Neuronal stem cell (in vitro differentiated cells): ENCODE data around the gene LDAF1.

ENCODE experiments used
- DNase-seq: peaks from one replicate; pipeline ENCODE4 v3.0.0-alpha.2; 2013; ENCODE audit warnings: low spot score
- H2AFZ ChIP-seq: one replicate; pipeline ENCODE4 v1.6.1; 2013; ENCODE audit warnings: mild to moderate bottlenecking, low read length, inconsistent platforms
- H2AK5ac ChIP-seq: 2 replicates; pipeline ENCODE4 v1.6.1; 2013; ENCODE audit warnings: low read depth, mild to moderate bottlenecking, inconsistent platforms, low read length, moderate library complexity, mixed read lengths
- H2BK120ac ChIP-seq: 2 replicates; pipeline ENCODE4 v1.6.1; 2013; ENCODE audit warnings: low read depth, mild to moderate bottlenecking, inconsistent platforms, low read length, moderate library complexity, mixed read lengths
- H2BK12ac ChIP-seq: one replicate; pipeline ENCODE4 v1.6.1; 2013; ENCODE audit warnings: low read length, inconsistent platforms
- H2BK15ac ChIP-seq: 2 replicates; pipeline ENCODE4 v1.6.1; 2013; ENCODE audit warnings: mild to moderate bottlenecking, low read length, inconsistent platforms, mixed read lengths
- H2BK5ac ChIP-seq: one replicate; pipeline ENCODE4 v1.6.1; 2013; ENCODE audit warnings: inconsistent platforms, mild to moderate bottlenecking, low read length, moderate library complexity
- H3K14ac ChIP-seq: one replicate; pipeline ENCODE4 v1.6.1; 2013; ENCODE audit warnings: low read length, inconsistent platforms
- H3K18ac ChIP-seq: 2 replicates; pipeline ENCODE4 v1.6.1; 2013; ENCODE audit warnings: low read length, inconsistent platforms
- H3K23ac ChIP-seq: 2 replicates; pipeline ENCODE4 v1.6.1; 2013; ENCODE audit warnings: low read depth, mild to moderate bottlenecking, mixed read lengths, low read length, inconsistent platforms; ENCODE audit not compliant: poor library complexity
- H3K27ac ChIP-seq: replicated peaks from 3 replicates; pipeline ENCODE4 v1.5.1; 2013; ENCODE audit warnings: low read length, inconsistent platforms
- H3K27me3 ChIP-seq, 3 experiments: 2 replicates each; pipeline ENCODE4 v1.6.1; 2013; ENCODE audit warnings: low read length in 3 of 3, mild to moderate bottlenecking in 2 of 3, inconsistent platforms in 1 of 3, low read depth in 1 of 3, mixed read lengths in 1 of 3, moderate library complexity in 1 of 3; ENCODE audit not compliant: control insufficient read depth in 3 of 3, insufficient read depth in 3 of 3
- H3K36me3 ChIP-seq, 2 donors: replicated peaks in 1 of 2; 2 replicates each; pipeline ENCODE4 v1.6.1; 2013; ENCODE audit warnings: low read length in 2 of 2; ENCODE audit not compliant: control insufficient read depth in 2 of 2, insufficient read depth in 2 of 2
- H3K4ac ChIP-seq: 2 replicates; pipeline ENCODE4 v1.6.1; 2013; ENCODE audit warnings: inconsistent platforms, mild to moderate bottlenecking, low read length, moderate library complexity
- H3K4me1 ChIP-seq, 2 donors: 1 replicate in 1 of 2; 2 replicates in 1 of 2; pipeline ENCODE4 v1.6.1; 2013; ENCODE audit warnings: low read length in 2 of 2, low read depth in 1 of 2; ENCODE audit not compliant: control insufficient read depth in 2 of 2, insufficient read depth in 1 of 2
- H3K4me2 ChIP-seq: one replicate; pipeline ENCODE4 v1.6.1; 2013; ENCODE audit warnings: mild to moderate bottlenecking, low read length, inconsistent platforms; ENCODE audit not compliant: insufficient read depth, poor library complexity, severe bottlenecking
- H3K4me3 ChIP-seq, 2 donors: 2 replicates each; pipeline ENCODE4 v1.5.1; 2013; ENCODE audit warnings: low read length in 2 of 2, mild to moderate bottlenecking in 2 of 2, inconsistent platforms in 1 of 2, moderate library complexity in 1 of 2
- H3K79me1 ChIP-seq: one replicate; pipeline ENCODE4 v1.6.1; 2013; ENCODE audit warnings: low read depth, mild to moderate bottlenecking, inconsistent platforms, low read length, moderate library complexity
- H3K9ac ChIP-seq: one replicate; pipeline ENCODE4 v1.6.1; 2013; ENCODE audit warnings: mild to moderate bottlenecking, low read depth, low read length, inconsistent platforms; ENCODE audit not compliant: poor library complexity
- H3K9me3 ChIP-seq, 2 donors: replicated peaks in 1 of 2; 2 replicates each; pipeline versions ENCODE3 to v1.6.1; 2013; ENCODE audit warnings: low read length in 2 of 2, mild to moderate bottlenecking in 2 of 2, inconsistent platforms in 1 of 2, low read depth in 1 of 2, mixed read lengths in 1 of 2, moderate library complexity in 1 of 2; ENCODE audit not compliant: control insufficient read depth in 2 of 2, insufficient read depth in 1 of 2
- H4K8ac ChIP-seq: one replicate; pipeline ENCODE4 v1.6.1; 2013; ENCODE audit warnings: low read depth, mild to moderate bottlenecking, inconsistent platforms, low read length, moderate library complexity
- H4K91ac ChIP-seq: one replicate; pipeline ENCODE4 v1.6.1; 2013; ENCODE audit warnings: low read length, low read depth, mild to moderate bottlenecking, inconsistent platforms; ENCODE audit not compliant: poor library complexity
- WGBS, 2 donors: extraction: QIAGEN DNeasy Blood & Tissue Kit; methylation state at CpG; one replicate each; pipeline ENCODE4 v1.1.7; 2013; ENCODE audit warnings: missing lambda C conversion rate in 2 of 2, mixed read lengths in 1 of 2; ENCODE audit not compliant: insufficient read length in 2 of 2, insufficient replicate concordance in 1 of 2; ENCODE audit errors: extremely low coverage in 2 of 2; 5-methylcytosine and 5-hydroxymethylcytosine counted together

LDAF1 gene

DNA sequence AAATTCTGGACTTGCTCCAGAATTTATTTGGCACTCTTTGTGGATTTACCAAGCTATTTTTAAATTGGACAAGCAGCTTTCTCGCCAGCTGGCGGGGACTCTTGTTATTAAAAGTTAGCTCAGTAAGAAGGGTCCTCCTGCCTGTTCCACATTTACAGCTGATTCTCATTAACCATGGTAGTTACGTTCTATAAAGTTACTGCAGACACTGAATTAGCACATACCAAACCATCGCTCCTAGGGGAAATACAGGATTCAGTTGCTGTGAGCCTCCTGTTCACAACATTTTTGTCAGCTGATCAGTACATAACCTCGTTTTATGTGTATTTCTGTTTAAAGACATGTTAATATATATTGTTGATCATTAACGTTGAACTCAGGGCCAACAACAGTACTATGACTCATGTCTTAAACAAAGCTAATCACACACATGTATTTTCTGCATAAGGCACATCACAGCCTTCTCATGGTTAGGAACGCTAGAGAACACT, 4.2 kb downstream of the LDAF1 start:
- WGBS, 2 donors, result no CpG with 5 or more reads among the region's 7 CpGs
- H3K4me2 ChIP-seq, result no peak overlapping the region
- H2BK15ac ChIP-seq, result no peak overlapping the region
- DNase-seq, result no peak
- H3K9ac ChIP-seq, result no peak overlapping the region
- no peak overlapping the region for H2BK12ac ChIP-seq
- no peak overlapping the region for H3K4ac ChIP-seq
- H3K14ac ChIP-seq, result no peak overlapping the region
- H2AFZ ChIP-seq, result no peak overlapping the region
- no peak overlapping the region for H3K4me3 ChIP-seq
- H2BK120ac ChIP-seq, result no peak overlapping the region
- no peaks in the 10 kb centered on the region for H3K27me3 ChIP-seq
- no peak overlapping the region for H2BK5ac ChIP-seq
- H4K8ac ChIP-seq, result no peak overlapping the region
- H3K79me1 ChIP-seq, result no peaks in the 10 kb centered on the region
- H3K36me3 ChIP-seq, result peaks cover 8 to 57% of the 10 kb centered on the region in 2 donors
- peaks cover 2 to 6% of the 10 kb centered on the region in 2 donors for H3K4me1 ChIP-seq
- H3K23ac ChIP-seq, result no peak overlapping the region
- no peak overlapping the region for H2AK5ac ChIP-seq
- no peak overlapping the region for H3K18ac ChIP-seq
- no peaks in the 10 kb centered on the region for H3K9me3 ChIP-seq
- no peak overlapping the region for H3K27ac ChIP-seq
- no peak overlapping the region for H4K91ac ChIP-seq

DNA sequence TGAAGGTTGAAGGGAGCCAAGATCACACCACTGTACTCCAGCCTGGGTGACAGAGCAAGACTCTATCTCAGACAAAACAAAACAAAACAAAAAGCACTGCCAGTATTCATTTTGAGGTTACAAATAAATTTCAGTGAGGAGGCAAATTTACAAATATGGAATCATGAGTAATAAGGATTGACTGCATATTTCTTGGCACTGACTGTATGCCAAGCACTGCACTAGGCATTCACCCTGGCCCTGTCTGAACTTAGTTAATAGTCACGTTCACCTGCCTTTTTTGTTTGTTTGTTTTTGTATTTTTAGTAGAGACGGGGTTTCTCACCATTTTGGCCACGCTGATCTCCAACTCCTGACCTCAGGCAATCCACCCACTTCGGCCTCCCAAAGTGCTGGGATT, 5.1 kb downstream of the LDAF1 start:
- no peak overlapping the region for H4K91ac ChIP-seq
- H3K14ac ChIP-seq, result no peak overlapping the region
- H3K27me3 ChIP-seq, result no peaks in the 10 kb centered on the region
- no peak overlapping the region for H2BK5ac ChIP-seq
- H3K4me3 ChIP-seq, result no peak overlapping the region
- H3K9me3 ChIP-seq, result no peaks in the 10 kb centered on the region
- WGBS, 2 donors, result no CpG with 5 or more reads among the region's 4 CpGs
- peaks cover 2 to 3% of the 10 kb centered on the region in 2 donors for H3K4me1 ChIP-seq
- H2BK120ac ChIP-seq, result no peak overlapping the region
- no peak overlapping the region for H3K23ac ChIP-seq
- no peak for DNase-seq
- H3K36me3 ChIP-seq, result peaks cover 8 to 57% of the 10 kb centered on the region in 2 donors
- no peak overlapping the region for H2AK5ac ChIP-seq
- no peak overlapping the region for H2BK12ac ChIP-seq
- no peak overlapping the region for H3K27ac ChIP-seq
- H4K8ac ChIP-seq, result no peak overlapping the region
- no peak overlapping the region for H3K18ac ChIP-seq
- no peak overlapping the region for H3K9ac ChIP-seq
- no peak overlapping the region for H2BK15ac ChIP-seq
- H3K79me1 ChIP-seq, result no peaks in the 10 kb centered on the region
- no peak overlapping the region for H2AFZ ChIP-seq
- H3K4ac ChIP-seq, result no peak overlapping the region
- H3K4me2 ChIP-seq, result no peak overlapping the region

DNA sequence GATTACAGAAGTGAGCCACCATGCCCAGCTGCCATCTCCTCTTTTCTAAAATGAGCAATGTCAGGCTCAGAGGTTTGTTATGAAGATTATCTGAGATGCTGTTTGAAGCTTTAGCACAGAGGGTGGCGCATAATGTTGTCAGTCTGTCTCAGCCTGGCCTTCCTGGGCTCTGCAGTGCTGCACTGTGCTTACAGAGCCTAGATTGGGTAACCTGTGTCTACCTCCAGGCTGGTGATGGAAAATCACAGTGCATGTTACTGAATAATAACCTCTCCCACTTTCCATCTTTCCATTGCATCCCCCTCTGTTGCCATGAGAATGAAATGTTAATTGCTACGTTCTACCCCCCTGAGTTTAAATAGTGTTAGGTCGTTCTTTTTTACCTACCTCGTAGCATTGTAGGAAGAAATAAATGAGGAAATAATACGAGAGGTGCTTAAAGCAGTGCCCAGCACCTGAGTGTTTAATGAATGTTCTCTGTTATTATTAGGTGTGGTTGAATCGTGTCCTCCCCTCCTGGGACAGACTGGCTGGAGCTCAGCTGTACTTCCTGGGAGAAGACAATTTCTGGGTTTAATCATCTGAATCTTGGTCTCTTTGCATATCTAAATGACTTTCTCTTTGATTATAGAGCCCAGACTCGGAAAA, 6.2 kb downstream of the LDAF1 start:
- Histone ChIP-seq H3K23ac (no peak overlapping the region), H3K9ac (no peak overlapping the region), H3K27ac (no peak overlapping the region), H2BK15ac (no peak overlapping the region), H3K79me1 (no peaks in the 10 kb centered on the region), H2AK5ac (no peak overlapping the region), H3K4ac (no peak overlapping the region), H2BK5ac (no peak overlapping the region), H2AFZ (no peak overlapping the region), H3K14ac (no peak overlapping the region), H2BK12ac (no peak overlapping the region), H3K36me3 (peaks cover 8 to 60% of the 10 kb centered on the region in 2 donors), H3K18ac (no peak overlapping the region), H3K9me3 (no peaks in the 10 kb centered on the region), H4K91ac (no peak overlapping the region), H4K8ac (no peak overlapping the region), H3K4me1 (peaks cover under 1 to 2% of the 10 kb centered on the region in 2 donors), H3K4me2 (no peak overlapping the region), H3K27me3 (no peaks in the 10 kb centered on the region), H2BK120ac (no peak overlapping the region), H3K4me3 (no peak overlapping the region)
- WGBS, 2 donors, result no CpG with 5 or more reads among the region's 7 CpGs
- DNase-seq, result no peak

DNA sequence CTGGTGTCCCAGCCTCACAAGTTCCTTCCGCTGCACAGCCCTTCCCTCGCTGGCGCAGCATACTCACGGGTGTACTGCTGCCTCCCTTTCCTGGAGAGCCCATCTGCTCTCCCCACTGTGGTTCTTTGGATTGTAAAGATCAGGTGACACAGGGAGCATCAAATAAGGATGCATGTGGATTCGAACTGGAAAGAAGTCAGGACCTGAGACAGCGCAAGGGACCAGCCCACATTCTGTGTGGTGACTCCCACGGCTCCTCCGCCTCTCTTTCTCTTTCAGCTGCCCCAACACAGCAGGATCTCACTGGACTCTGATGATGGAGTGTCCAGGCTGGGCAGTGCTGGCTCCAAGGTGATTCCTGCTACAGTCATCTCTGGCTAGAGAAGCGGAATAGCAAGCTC, 8.1 kb downstream of the LDAF1 start:
- Histone ChIP-seq H3K79me1 (no peaks in the 10 kb centered on the region), H3K4me1 (no peaks in the 10 kb centered on the region), H3K18ac (no peak overlapping the region), H4K91ac (no peak overlapping the region), H3K27ac (no peak overlapping the region), H2BK120ac (no peak overlapping the region), H3K9ac (no peak overlapping the region), H3K14ac (no peak overlapping the region), H3K4me2 (no peak overlapping the region), H2BK5ac (no peak overlapping the region), H3K36me3 (peaks cover 10 to 64% of the 10 kb centered on the region in 2 donors), H3K27me3 (no peaks in the 10 kb centered on the region), H3K4ac (no peak overlapping the region), H2AFZ (no peak overlapping the region), H3K9me3 (no peaks in the 10 kb centered on the region), H3K23ac (no peak overlapping the region), H2BK15ac (no peak overlapping the region), H4K8ac (no peak overlapping the region), H2AK5ac (no peak overlapping the region), H2BK12ac (no peak overlapping the region), H3K4me3 (no peak overlapping the region)
- no CpG with 5 or more reads among the region's 9 CpGs for WGBS, 2 donors
- DNase-seq, result no peak
